ENCODE data around the gene STAT5A. TPM values are rescaled to one million over a fixed set of nuclear protein-coding genes. Genes with fewer than 3 reads are reported as not detected.
A peak's percentile ranks its signal among the peaks of the same experiment; 100 is the strongest.
"Not testable (repeated sequence)": the region's sequence is repeated elsewhere in the genome, so short reads cannot be mapped to it uniquely, and the experiment has no call there.

The STAT5A gene
- total RNA-seq, 2 donors from 2014 or later: 65.5 to 69.8 TPM

DNA sequence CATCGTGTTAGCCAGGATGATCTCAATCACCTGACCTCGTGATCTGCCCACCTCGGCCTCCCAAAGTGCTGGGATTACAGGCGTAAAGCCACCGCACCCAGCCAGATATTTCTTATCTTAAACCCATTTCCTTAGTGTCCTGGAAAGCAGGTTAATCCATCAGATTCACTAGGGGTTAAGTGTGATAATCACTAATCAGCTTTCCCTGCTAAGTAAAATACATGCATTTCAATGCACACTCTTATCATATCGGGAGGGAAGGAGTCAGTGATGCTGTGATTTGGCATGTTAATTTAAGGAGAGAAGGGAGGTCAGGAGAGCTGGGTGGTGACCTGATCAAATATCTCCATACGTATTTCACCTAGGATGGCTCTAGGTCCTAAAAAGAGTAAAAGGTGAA is 70.8 kb downstream of the STAT5A start:
- no peaks in the 10 kb centered on the region for H3K9me3 ChIP-seq
- peaks cover 60 to 86% of the 10 kb centered on the region in 2 donors for H3K4me1 ChIP-seq (ENCODE audit: control insufficient read depth in 1 of 2, low read depth in 2 of 2)
- H3K4me3 ChIP-seq: no peak overlapping the region
- DNase-seq (ENCODE audit: low spot score): no peak
- H3K27me3 ChIP-seq (replicated peaks; ENCODE audit: insufficient read depth): no peaks in the 10 kb centered on the region
- H3K27ac ChIP-seq: no peak overlapping the region
- H3K36me3 ChIP-seq: no peaks in the 10 kb centered on the region
- no peak for ATAC-seq (ENCODE audit: insufficient number of reproducible peaks, low FRiP score, low read depth)
- TF ChIP-seq, protein P1, sequence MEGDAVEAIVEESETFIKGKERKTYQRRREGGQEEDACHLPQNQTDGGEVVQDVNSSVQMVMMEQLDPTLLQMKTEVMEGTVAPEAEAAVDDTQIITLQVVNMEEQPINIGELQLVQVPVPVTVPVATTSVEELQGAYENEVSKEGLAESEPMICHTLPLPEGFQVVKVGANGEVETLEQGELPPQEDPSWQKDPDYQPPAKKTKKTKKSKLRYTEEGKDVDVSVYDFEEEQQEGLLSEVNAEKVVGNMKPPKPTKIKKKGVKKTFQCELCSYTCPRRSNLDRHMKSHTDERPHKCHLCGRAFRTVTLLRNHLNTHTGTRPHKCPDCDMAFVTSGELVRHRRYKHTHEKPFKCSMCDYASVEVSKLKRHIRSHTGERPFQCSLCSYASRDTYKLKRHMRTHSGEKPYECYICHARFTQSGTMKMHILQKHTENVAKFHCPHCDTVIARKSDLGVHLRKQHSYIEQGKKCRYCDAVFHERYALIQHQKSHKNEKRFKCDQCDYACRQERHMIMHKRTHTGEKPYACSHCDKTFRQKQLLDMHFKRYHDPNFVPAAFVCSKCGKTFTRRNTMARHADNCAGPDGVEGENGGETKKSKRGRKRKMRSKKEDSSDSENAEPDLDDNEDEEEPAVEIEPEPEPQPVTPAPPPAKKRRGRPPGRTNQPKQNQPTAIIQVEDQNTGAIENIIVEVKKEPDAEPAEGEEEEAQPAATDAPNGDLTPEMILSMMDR (IDR thresholded peaks at IDR 0.05): no peak

DNA sequence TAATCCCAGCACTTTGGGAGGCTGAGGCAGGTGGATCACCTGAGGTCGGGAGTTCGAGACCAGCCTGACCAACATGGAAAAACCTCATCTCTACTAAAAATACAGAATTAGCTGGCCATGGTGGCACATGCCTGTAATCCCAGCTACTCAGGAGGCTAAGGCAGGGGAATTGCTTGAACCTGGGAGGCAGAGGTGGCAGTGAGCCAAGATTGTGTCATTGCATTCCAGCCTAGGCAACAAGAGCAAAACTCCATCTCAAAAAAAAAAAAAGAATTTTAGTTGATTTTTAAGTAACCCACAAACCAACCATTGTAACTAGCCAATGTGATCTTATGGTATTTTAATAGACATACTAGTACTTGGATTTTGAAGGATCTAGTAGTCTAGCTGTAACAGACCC is 72.1 kb downstream of the STAT5A start:
- H3K36me3 ChIP-seq; H3K9me3 ChIP-seq; H3K4me3 ChIP-seq; ATAC-seq (ENCODE audit: insufficient number of reproducible peaks, low FRiP score, low read depth); DNase-seq (ENCODE audit: low spot score); H3K27me3 ChIP-seq (replicated peaks; ENCODE audit: insufficient read depth): not testable (repeated sequence)
- Histone ChIP-seq H3K27ac (peak overlapping the region; percentile 35 to 83), H3K4me1 (ENCODE audit: control insufficient read depth in 1 of 2, low read depth in 2 of 2) (peaks cover 57 to 86% of the 10 kb centered on the region in 2 donors)

Other genes starting within 250 kb of the STAT5A start
- under 1 TPM; 0.21 to 0.54 TPM for gene C17orf113, start 237.9 kb upstream of the STAT5A start, total RNA-seq
- not detected for gene ZNF385C, start 190.0 kb upstream of the STAT5A start, total RNA-seq
- gene DHX58, start 175.8 kb upstream of the STAT5A start, total RNA-seq: 10 to 100 TPM; 13.7 to 18.5 TPM
- 10 to 100 TPM; 26.4 to 31.3 TPM for gene KAT2A, start 167.1 kb upstream of the STAT5A start, total RNA-seq
- not detected for gene HSPB9, start 165.7 kb upstream of the STAT5A start, total RNA-seq
- 100 to 1,000 TPM in 1 of 2 donors, 10 to 100 TPM in 1; 89.2 to 158 TPM for gene RAB5C, start 133.5 kb upstream of the STAT5A start, total RNA-seq
- gene KCNH4, start 107.4 kb upstream of the STAT5A start, total RNA-seq: under 1 TPM in 1 of 2 donors, not detected in 1; 0.21 TPM
- gene HCRT, start 103.0 kb upstream of the STAT5A start, total RNA-seq: not detected
- 10 to 100 TPM; 45.8 to 56.1 TPM for gene GHDC, start 94.0 kb upstream of the STAT5A start, total RNA-seq
- 100 to 1,000 TPM in 1 of 2 donors, 10 to 100 TPM in 1; 95.2 to 117 TPM for gene STAT5B, start 12.1 kb upstream of the STAT5A start, total RNA-seq
- gene STAT3, start 99.9 kb downstream of the STAT5A start, total RNA-seq: 100 to 1,000 TPM; 217 to 360 TPM
- 100 to 1,000 TPM; 579 to 938 TPM for gene CAVIN1, start 134.8 kb downstream of the STAT5A start, total RNA-seq
- 10 to 100 TPM; 63.2 to 95.6 TPM for gene ATP6V0A1, start 170.4 kb downstream of the STAT5A start, total RNA-seq
- gene NAGLU, start 247.7 kb downstream of the STAT5A start, total RNA-seq: 100 to 1,000 TPM in 1 of 2 donors, 10 to 100 TPM in 1; 86.7 to 130 TPM

Data from thoracic aorta (tissue), 2 donors.